Endothelial cell of umbilical vein (primary cell): ENCODE data around the gene CCDC88B. TPM values are rescaled to one million over a fixed set of nuclear protein-coding genes. Genes with fewer than 3 reads are reported as not detected.
A peak's percentile ranks its signal among the peaks of the same experiment; 100 is the strongest.

Experiments used
- BruUV-seq: library from RNA; stranded (reverse); fragments of 400-500 nt; replicated peaks from 2 replicates; lab custom pipeline; 2021; lab: Mats Ljungman, UMichigan
- CTCF ChIA-PET: fragments of 300-600, 350-600 bp; sonication (Branson Sonifier 250); formaldehyde crosslinking; loops from one replicate; lab custom pipeline; 2021; ENCODE audit warnings: antibody characterized with exemption, inconsistent platforms; lab: Charles Lee
- POLR2A ChIA-PET: fragments of 300-600, 350-600 bp; sonication (Branson Sonifier 250); formaldehyde crosslinking; loops from one replicate; lab custom pipeline; 2021; ENCODE audit warnings: antibody characterized with exemption, inconsistent platforms; lab: Charles Lee
- DNase-seq: peaks from one replicate; pipeline ENCODE4 v3.0.0-alpha.2; 2011; ENCODE audit warnings: low read depth, low spot score
- FAIRE-seq: peaks from 2 replicates; lab custom pipeline; 2011; peaks lifted over from hg19 to GRCh38; lab: Jason Lieb, UNC
- H2AFZ ChIP-seq: 2 replicates; pipeline ENCODE4 v1.6.0; 2012; ENCODE audit warnings: low read depth, low read length, control low read depth, inconsistent platforms
- H3K27ac ChIP-seq: 2 replicates; pipeline ENCODE4 v1.5.1; 2011; ENCODE audit warnings: low read depth, mild to moderate bottlenecking, control low read depth, low read length, moderate library complexity; ENCODE audit not compliant: insufficient read depth
- H3K27me3 ChIP-seq, 2 experiments: 2 replicates each; pipeline versions ENCODE4 v1.6.0 to v1.6.1; 2011; ENCODE audit warnings: low read length in 2 of 2, mixed read lengths in 1 of 2; ENCODE audit not compliant: control insufficient read depth in 2 of 2, insufficient read depth in 2 of 2
- H3K36me3 ChIP-seq, 2 experiments: 2 replicates in 1 of 2; 3 replicates in 1 of 2; pipeline ENCODE4 v1.5.1; 2011; ENCODE audit warnings: low read length in 2 of 2, mild to moderate bottlenecking in 1 of 2, moderate library complexity in 1 of 2; ENCODE audit not compliant: control insufficient read depth in 2 of 2, insufficient read depth in 2 of 2; ENCODE audit errors: extremely low read depth in 1 of 2
- H3K4me1 ChIP-seq: 3 replicates; pipeline ENCODE4 v1.5.1; 2011; ENCODE audit warnings: mild to moderate bottlenecking, low read length; ENCODE audit not compliant: control insufficient read depth, insufficient read depth; ENCODE audit errors: extremely low read depth
- H3K4me2 ChIP-seq: 2 replicates; pipeline ENCODE4 v1.6.1; 2011; ENCODE audit warnings: low read length, control low read depth, mixed read lengths; ENCODE audit not compliant: insufficient read depth
- H3K4me3 ChIP-seq, 3 experiments: fragments of 200-600 bp in 1 of 3; sonication (generic), shearing (Covaris generic) in 1 of 3; replicated peaks in 1 of 3; 2 replicates each; pipeline ENCODE4 v1.5.1; 2011 to 2016; ENCODE audit warnings: control low read depth in 3 of 3, low read length in 3 of 3, mild to moderate bottlenecking in 2 of 3, inconsistent platforms in 1 of 3, low read depth in 1 of 3, moderate library complexity in 1 of 3; ENCODE audit not compliant: insufficient read depth in 1 of 3
- H3K79me2 ChIP-seq: 2 replicates; pipeline ENCODE4 v1.6.0; 2012; ENCODE audit warnings: low read length, inconsistent platforms; ENCODE audit not compliant: control insufficient read depth, insufficient read depth
- H3K9ac ChIP-seq: replicated peaks from 2 replicates; pipeline ENCODE3; 2011; ENCODE audit warnings: low read length, control low read depth; ENCODE audit not compliant: insufficient read depth; ENCODE audit errors: extremely low read depth
- H3K9me1 ChIP-seq: replicated peaks from 3 replicates; pipeline ENCODE4 v1.6.0; 2011; ENCODE audit warnings: mild to moderate bottlenecking, low read length; ENCODE audit not compliant: control insufficient read depth, insufficient read depth; ENCODE audit errors: extremely low read depth
- H3K9me3 ChIP-seq: replicated peaks from 2 replicates; pipeline ENCODE4 v1.5.1; 2012; ENCODE audit warnings: low read length, inconsistent platforms; ENCODE audit not compliant: control insufficient read depth, insufficient read depth
- H4K20me1 ChIP-seq: replicated peaks from 2 replicates; pipeline ENCODE3; 2011; ENCODE audit warnings: mild to moderate bottlenecking, low read length; ENCODE audit not compliant: control insufficient read depth, insufficient read depth; ENCODE audit errors: extremely low read depth
- CTCF ChIP-seq, 2 donors: IDR thresholded peaks; 1 replicate in 1 of 2; 2 replicates in 1 of 2; pipeline ENCODE4 v1.5.1; 2011; ENCODE audit warnings: low read length in 2 of 2, mild to moderate bottlenecking in 2 of 2, moderate library complexity in 2 of 2, control low read depth in 1 of 2, inconsistent platforms in 1 of 2, low read depth in 1 of 2; ENCODE audit not compliant: insufficient read depth in 1 of 2; ENCODE audit errors: extremely low read depth in 1 of 2
- EZH2 ChIP-seq: IDR thresholded peaks from 2 replicates; pipeline ENCODE4 v1.6.1; 2012; ENCODE audit warnings: borderline replicate concordance, low read depth, mild to moderate bottlenecking, moderate library complexity, low read length, inconsistent platforms; ENCODE audit not compliant: severe bottlenecking
- FOS ChIP-seq: IDR thresholded peaks from 2 replicates; pipeline ENCODE4 v1.6.1; 2011; ENCODE audit warnings: mild to moderate bottlenecking, low read length, moderate library complexity, borderline replicate concordance; ENCODE audit not compliant: insufficient read depth
- GATA2 ChIP-seq: IDR thresholded peaks from 2 replicates; pipeline ENCODE4 v1.7.0; 2011; ENCODE audit warnings: low read depth, mild to moderate bottlenecking, moderate library complexity, mixed read lengths, low read length; ENCODE audit not compliant: insufficient read length, insufficient read depth
- JUN ChIP-seq: IDR thresholded peaks from 2 replicates; pipeline ENCODE4 v1.6.1; 2011; ENCODE audit warnings: borderline replicate concordance, low read depth; ENCODE audit not compliant: insufficient read length, insufficient read depth
- MYC ChIP-seq: IDR thresholded peaks from one replicate; pipeline ENCODE4 v1.6.1; 2011; ENCODE audit warnings: mild to moderate bottlenecking, low read depth, low read length
- POLR2A ChIP-seq: IDR thresholded peaks from 2 replicates; pipeline ENCODE4 v1.6.1; 2012; ENCODE audit warnings: low read depth, mild to moderate bottlenecking, control low read depth, low read length
- POLR2AphosphoS5 ChIP-seq: IDR thresholded peaks from 2 replicates; pipeline ENCODE4 v1.6.1; 2012; ENCODE audit warnings: low read depth, mild to moderate bottlenecking, control low read depth, low read length, moderate library complexity; ENCODE audit not compliant: insufficient read depth
- dilution Hi-C: fragments of 300-500 bp; cut with MboI; formaldehyde crosslinking; loops from one replicate; pipeline ENCODE4 v1.15.0; 2019; ENCODE audit warnings: low sequenced_read_pairs; ENCODE audit not compliant: extremely low pct_ligation_motif_present
- intact Hi-C: fragments of 100-400 bp; cut with micrococcal nuclease; formaldehyde crosslinking; loops from one replicate; pipeline ENCODE4 v1.10.0; 2022
- polyA plus RNA-seq, 4 experiments: library from polyadenylated mRNA; depleted of rRNA in 3 of 4; stranded (reverse) in 3 of 4; unstranded in 1 of 4; fragments of >200 nt; gene quantifications; 2 replicates each; pipeline versions ENCODE4 v1.2.1 to v1.2.3, GENCODE V29; 2011 to 2012; ENCODE audit warnings: missing spikeins in 1 of 4
- total RNA-seq: library from RNA; stranded (reverse); gene quantifications from 2 replicates; pipeline ENCODE4 v1.2.3, GENCODE V29; 2021
- TF ChIP-seq, protein P1 (sequence below): IDR thresholded peaks from 2 replicates; pipeline ENCODE4 v1.6.1; 2011; ENCODE audit not compliant: insufficient read depth, insufficient read length

CCDC88B gene
- total and polyA plus RNA-seq, 2 donors (not counting 3 experiments of a cell fraction or from before 2014, with no cell fraction given): 1.8 to 2.7 TPM

DNA sequence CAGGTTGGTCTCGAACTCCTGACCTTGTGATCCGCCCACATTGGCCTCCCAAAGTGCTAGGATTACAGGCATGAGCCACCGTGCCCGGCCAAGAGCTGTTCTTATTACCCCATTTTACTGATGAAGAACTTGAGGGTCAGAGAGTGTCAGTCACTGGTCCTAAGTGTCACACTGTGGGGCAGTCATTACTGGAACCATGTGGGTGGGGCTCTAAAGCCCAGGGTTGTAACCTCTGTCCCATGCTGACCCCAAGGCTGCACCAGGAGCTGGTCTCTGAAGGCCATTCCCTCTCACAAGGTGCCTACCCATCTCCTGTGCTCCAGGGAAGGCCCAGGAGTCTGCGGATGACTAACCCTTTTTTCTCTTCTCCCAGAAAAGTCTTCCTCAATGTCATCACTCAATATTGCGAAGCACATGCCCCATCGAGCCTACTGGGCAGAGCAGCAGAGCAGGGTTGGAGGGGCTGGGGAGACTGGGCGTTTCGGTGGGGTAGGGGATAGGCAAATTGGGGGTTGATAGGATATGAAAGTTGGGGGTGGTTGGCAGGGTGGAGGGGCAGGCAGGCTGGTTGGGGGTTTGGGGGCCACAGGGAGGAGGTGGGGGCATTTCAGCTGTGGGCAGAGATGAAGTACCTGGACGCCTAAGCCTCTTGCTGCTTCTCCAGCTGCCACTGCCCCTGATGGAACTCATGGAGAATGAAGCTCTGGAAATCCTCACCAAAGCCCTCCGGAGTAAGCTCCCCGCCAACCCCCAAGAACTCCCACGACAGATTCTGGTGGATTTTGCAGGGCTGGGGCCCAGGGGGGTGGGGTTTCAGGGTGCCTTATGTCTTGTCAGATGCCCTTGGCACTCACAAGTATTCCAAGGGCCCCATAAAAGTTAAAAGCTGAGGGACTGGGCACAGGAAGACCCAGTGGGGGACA is 36.6 kb upstream of the CCDC88B start:
- Histone ChIP-seq H3K9me3 (no peaks in the 10 kb centered on the region), H3K4me1 (peaks cover 23% of the 10 kb centered on the region), H4K20me1 (no peaks in the 10 kb centered on the region), H3K9ac (no peak overlapping the region), H3K36me3 (no peaks in the 10 kb centered on the region), H3K79me2 (peaks cover 10% of the 10 kb centered on the region), H3K27me3 (peaks cover 5 to 23% of the 10 kb centered on the region in 2 experiments), H2AFZ (no peak overlapping the region), H3K27ac (no peak overlapping the region), H3K9me1 (no peaks in the 10 kb centered on the region), H3K4me2 (no peak overlapping the region), H3K4me3 (no peak overlapping the region)
- dilution Hi-C loops (no loop called here), intact Hi-C loops (loop anchor here (2.0 to 5.0 kb wide), 2 partner anchors 19 to 466 kb away; partner anchors contain the start of genes BAD, GPR137 and MARK2)
- DNase-seq (no peak), FAIRE-seq (no peak)
- BruUV-seq: no TSS peak
- TF ChIP-seq MYC (no peak), GATA2 (no peak), JUN (no peak)
- ChIA-PET POLR2A (interaction anchor here (0.9 to 1.1 kb wide), 2 partner anchors 14 to 58 kb away, joined by 3 to 5 read pairs; partner anchors contain the start of genes PRDX5 and TRMT112), CTCF (interaction anchor here (0.7 to 6.7 kb wide), 27 partner anchors 8 to 1656 kb away, joined by 3 to 413 read pairs (median 8); partner anchors contain the start of genes BAD, FERMT3, FKBP2 and KCNK4)

GRCh38 chr11:64304032-64304315 is 36.0 kb upstream of the CCDC88B start:
- H3K4me2 ChIP-seq: peak overlapping the region; percentile 50
- intact Hi-C loops (loop anchor here (2.0 to 5.0 kb wide), 2 partner anchors 19 to 467 kb away; partner anchors contain the start of genes BAD, GPR137 and MARK2), dilution Hi-C loops (no loop called here)
- BruUV-seq: no TSS peak
- peaks cover 10% of the 10 kb centered on the region for H3K79me2 ChIP-seq
- POLR2A ChIA-PET: interaction anchor here (0.9 to 1.1 kb wide), 2 partner anchors 14 to 58 kb away, joined by 3 to 5 read pairs; partner anchors contain the start of genes PRDX5 and TRMT112
- DNase-seq: no peak
- no peaks in the 10 kb centered on the region for H3K9me1 ChIP-seq
- H3K4me1 ChIP-seq: peaks cover 23% of the 10 kb centered on the region
- TF ChIP-seq CTCF (IDR thresholded peaks at IDR 0.05; ENCODE audit: extremely low read depth in 1 of 2, insufficient read depth in 1 of 2, low read depth in 1 of 2, low read length in 2 of 2): no peak
- no peak for TF ChIP-seq FOS
- TF ChIP-seq, protein P1, sequence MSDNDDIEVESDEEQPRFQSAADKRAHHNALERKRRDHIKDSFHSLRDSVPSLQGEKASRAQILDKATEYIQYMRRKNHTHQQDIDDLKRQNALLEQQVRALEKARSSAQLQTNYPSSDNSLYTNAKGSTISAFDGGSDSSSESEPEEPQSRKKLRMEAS: no peak
- no peak for TF ChIP-seq POLR2A
- TF ChIP-seq GATA2: no peak
- no peak for TF ChIP-seq MYC
- no peak for TF ChIP-seq EZH2
- no peak for TF ChIP-seq JUN
- no peak for TF ChIP-seq POLR2AphosphoS5
- H3K36me3 ChIP-seq: no peaks in the 10 kb centered on the region
- H3K9me3 ChIP-seq: no peaks in the 10 kb centered on the region
- H3K27ac ChIP-seq: no peak overlapping the region
- no peak overlapping the region for H2AFZ ChIP-seq
- CTCF ChIA-PET: interaction anchor here (0.8 to 6.7 kb wide), 25 partner anchors 9 to 303 kb away, joined by 3 to 413 read pairs (median 8); partner anchors contain the start of genes BAD, FERMT3, FKBP2 and KCNK4
- H4K20me1 ChIP-seq: no peaks in the 10 kb centered on the region
- H3K27me3 ChIP-seq: peaks cover 4 to 16% of the 10 kb centered on the region in 2 experiments
- H3K9ac ChIP-seq: no peak overlapping the region
- no peak overlapping the region for H3K4me3 ChIP-seq
- no peak for FAIRE-seq
